Peyer's patch (tissue), 4 donors: ENCODE results near the gene FANCM.
"Not testable (repeated sequence)": the region's sequence is repeated elsewhere in the genome, so short reads cannot be mapped to it uniquely, and the experiment has no call there.

Experiments
- POLR2A ChIP-seq, 2 donors: fragments of 450-650 bp; IDR thresholded peaks; one replicate each; pipeline ENCODE4 v1.5.1; 2017; ENCODE audit warnings: antibody characterized with exemption in 2 of 2, mild to moderate bottlenecking in 2 of 2, moderate library complexity in 2 of 2
- TF ChIP-seq, protein P1 (sequence below), 6 experiments: fragments of 450-650 bp in 4 of 6; fragments of 200-600 bp in 2 of 6; sonication (generic) in 1 of 6; IDR thresholded peaks; one replicate each; pipeline ENCODE4 v1.5.1; 2017 to 2019; ENCODE audit warnings: antibody characterized with exemption in 6 of 6, mild to moderate bottlenecking in 3 of 6, moderate library complexity in 1 of 6

DNA sequence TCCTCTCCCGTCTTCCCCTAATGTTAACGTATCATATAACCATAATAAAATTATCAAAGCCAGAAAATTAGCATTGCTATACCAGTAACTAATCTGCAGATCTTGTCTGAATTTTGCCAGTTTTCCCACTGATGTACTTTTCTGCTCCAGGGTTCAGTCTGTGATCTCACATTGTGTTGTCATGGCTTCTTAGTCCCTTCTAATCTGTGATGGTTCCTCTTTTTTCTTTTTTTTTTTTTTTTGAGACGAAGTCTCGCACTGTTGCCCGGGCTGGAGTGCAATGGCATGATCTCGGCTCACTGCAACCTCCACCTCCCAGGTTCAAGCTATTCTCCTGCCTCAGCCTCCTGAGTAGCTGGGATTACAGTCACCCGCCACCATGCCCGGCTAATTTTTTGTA is 6.4 kb downstream of the FANCM start:
- TF ChIP-seq, protein P1, sequence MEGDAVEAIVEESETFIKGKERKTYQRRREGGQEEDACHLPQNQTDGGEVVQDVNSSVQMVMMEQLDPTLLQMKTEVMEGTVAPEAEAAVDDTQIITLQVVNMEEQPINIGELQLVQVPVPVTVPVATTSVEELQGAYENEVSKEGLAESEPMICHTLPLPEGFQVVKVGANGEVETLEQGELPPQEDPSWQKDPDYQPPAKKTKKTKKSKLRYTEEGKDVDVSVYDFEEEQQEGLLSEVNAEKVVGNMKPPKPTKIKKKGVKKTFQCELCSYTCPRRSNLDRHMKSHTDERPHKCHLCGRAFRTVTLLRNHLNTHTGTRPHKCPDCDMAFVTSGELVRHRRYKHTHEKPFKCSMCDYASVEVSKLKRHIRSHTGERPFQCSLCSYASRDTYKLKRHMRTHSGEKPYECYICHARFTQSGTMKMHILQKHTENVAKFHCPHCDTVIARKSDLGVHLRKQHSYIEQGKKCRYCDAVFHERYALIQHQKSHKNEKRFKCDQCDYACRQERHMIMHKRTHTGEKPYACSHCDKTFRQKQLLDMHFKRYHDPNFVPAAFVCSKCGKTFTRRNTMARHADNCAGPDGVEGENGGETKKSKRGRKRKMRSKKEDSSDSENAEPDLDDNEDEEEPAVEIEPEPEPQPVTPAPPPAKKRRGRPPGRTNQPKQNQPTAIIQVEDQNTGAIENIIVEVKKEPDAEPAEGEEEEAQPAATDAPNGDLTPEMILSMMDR (IDR thresholded peaks at IDR 0.05): not testable (repeated sequence)
- TF ChIP-seq POLR2A (IDR thresholded peaks at IDR 0.05): not testable (repeated sequence)
